G401.6 (cell line): Measurements from ENCODE around the gene BEST1.
"Not testable (repeated sequence)": the region's sequence is repeated elsewhere in the genome, so short reads cannot be mapped to it uniquely, and the experiment has no call there.

Experiments used
- FAIRE-seq: peaks from 2 replicates; lab custom pipeline; 2012; peaks lifted over from hg19 to GRCh38; lab: Jason Lieb, UNC

The BEST1 gene

GRCh38 chr11:61978703-61979661, 28.8 kb downstream of the BEST1 start:
- no peak for FAIRE-seq

DNA sequence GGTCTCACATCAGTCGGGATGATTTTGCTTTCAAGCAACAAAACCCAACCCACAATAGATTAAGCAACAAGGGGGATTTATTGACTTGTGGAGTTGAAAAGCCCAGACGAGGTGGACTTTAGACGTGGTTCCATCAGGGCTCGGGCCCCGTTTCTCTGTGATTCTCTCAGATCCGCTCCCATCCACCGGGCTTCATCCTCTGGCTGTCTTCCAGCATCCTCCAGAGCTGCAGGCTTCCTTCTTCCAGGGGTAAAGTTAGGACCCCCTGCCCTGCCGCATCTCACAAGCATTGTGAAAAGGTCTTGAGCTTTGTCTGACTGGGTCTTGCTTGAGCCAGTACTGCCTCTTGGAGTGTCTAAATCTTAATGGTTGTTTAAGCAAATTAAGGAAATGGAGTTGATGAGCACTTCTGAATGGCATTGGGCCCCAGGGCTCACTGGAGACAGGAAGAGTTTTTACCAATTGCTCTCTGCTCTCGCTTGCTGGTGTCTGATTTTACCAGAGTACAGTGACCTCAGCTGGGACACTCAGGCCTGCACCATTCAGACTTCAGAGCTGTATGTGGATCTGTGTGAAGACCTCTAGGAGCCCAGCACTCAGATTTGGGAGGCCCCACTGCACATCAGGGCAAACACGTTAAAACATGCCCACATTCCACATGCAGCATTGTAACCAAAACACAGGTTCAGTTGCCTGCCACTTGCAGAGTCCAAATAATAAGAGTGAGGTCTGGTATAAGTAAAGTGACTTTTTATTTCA, 30.8 kb downstream of the BEST1 start:
- FAIRE-seq, result no peak

DNA sequence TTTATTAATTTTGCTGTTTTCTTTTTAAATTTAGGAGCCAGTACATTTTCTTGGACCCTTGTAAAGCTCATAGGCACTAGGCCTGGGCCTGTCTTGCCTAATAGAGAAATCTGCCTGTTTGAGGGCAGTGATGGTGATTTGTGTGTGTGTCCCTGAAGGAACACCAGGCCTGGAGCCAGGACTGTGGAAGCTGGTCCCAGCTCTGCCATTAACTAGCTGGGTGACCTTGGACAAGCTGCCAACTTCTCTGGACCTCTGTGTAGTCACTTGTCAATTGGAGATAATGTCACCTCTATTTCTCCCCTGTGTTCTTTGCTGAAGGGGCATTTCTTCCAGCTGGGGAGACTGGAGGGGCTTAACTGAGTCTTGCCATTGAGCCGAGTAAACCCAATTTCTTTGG, 33.3 kb downstream of the BEST1 start:
- FAIRE-seq, result no peak

DNA sequence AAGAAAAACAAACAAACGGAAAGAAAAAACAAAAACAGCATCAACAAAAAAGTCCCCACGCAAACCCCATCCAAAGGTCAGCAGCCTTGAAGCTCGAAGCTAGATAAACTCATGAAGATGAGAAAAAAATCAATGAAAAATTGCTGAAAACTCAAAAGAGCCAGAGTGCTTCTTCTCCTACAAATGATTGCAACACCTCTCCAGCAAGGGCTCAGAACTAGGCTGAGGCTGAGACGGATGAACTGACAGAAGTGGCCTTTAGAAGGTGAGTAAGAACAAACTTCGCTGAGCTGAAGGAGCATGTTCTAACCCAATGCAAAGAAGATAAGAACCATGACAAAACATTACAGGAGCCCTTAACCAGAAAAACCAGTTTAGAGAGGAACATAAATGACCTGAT, 35.7 kb downstream of the BEST1 start:
- FAIRE-seq, result no peak

DNA sequence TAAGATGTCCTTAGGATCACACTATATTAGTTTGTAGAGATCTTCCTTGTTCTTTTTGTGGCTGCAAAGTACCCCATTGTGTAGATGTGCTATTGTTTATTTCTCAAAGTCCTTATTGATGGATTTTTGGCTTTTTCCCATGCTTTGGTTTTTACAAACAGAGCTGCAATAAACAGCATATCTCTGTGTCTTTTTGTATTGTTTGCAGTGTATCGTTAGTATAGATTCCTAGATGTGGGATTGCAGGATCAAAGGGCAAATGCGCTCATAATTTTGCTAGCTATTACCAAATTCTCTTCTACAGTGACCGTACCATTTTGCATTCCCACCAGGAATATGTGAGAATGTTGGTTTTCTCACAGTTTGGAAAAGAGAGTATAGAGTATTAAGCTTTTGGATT, 44.8 kb downstream of the BEST1 start:
- FAIRE-seq, result no peak

- no peak for FAIRE-seq
Measured at GRCh38 chr11:61996933-61997332, 46.8 kb downstream of the BEST1 start.

DNA sequence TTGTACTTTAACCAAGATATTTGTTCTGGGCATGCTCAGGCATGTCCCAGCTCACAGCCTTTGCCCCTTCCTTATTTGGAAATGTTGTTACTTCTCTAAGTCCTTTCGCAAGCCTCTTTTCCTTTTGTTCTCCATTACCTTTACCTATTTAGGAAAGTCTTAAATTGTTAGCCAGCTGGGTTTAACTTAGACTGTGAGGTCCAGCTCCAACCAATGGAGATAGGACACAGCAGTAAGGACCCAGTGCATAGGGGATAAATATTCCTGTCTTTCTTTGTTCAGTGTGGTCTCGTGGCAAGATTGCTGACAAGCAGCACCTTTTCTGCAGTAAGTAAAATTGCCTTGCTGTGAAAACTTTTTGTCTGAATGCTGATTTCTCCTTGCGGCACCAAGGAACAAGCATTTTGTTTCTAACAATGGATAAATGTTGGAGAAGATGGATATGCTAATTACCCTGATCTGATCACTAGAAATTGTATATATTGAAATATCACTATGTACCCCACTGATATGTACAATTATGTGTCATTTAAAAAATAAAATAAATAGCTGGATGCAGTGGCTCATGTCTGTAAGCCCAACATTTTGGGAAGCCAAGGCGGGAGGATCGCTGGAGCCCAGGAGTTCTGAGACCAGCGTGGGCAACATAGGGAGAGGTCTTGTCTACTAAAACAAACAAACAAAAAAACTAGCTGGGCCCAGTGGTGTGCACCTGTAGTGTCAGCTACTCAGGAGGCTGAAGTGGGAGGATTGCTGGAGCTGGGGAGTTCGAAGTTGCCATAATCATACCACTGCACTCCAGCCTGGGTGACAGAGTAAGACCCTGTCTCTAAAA, 49.2 kb downstream of the BEST1 start:
- no peak for FAIRE-seq

GRCh38 chr11:62000539-62001446, 50.6 kb downstream of the BEST1 start:
- no peak for FAIRE-seq

GRCh38 chr11:62001450-62002191, 51.5 kb downstream of the BEST1 start:
- no peak for FAIRE-seq

GRCh38 chr11:62002283-62002682, 52.1 kb downstream of the BEST1 start:
- not testable (repeated sequence) for FAIRE-seq

GRCh38 chr11:62004473-62004872, 54.3 kb downstream of the BEST1 start:
- no peak for FAIRE-seq

DNA sequence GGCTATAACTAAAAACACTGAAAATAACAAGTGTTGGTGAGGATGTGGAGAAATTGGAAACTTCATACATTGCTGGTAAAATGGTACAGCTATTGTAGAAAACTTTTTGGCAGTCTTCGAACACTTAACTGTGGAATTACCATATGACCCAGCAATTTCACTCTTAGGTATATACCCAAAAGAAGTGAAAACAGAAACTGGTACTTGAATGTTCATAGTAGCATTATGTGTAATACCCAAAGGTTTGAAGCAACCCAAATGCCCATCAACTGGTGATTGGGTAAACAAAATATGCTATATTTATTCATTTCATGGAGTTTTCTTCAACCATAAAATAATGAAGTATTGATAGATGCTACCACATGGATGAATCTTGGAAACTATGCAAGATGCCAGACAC, 58.0 kb downstream of the BEST1 start:
- no peak for FAIRE-seq

- no peak for FAIRE-seq
Measured at GRCh38 chr11:62010935-62011528, 60.9 kb downstream of the BEST1 start.

- FAIRE-seq, result no peak
Measured at GRCh38 chr11:62011881-62012280, 61.7 kb downstream of the BEST1 start.

GRCh38 chr11:62012451-62012831, 62.3 kb downstream of the BEST1 start:
- no peak for FAIRE-seq

GRCh38 chr11:62012832-62013461, 62.8 kb downstream of the BEST1 start:
- no peak for FAIRE-seq
